Measurements from ENCODE around the gene SEC14L6. TPM values are rescaled to one million over a fixed set of nuclear protein-coding genes. Genes with fewer than 3 reads are reported as not detected.

Gene SEC14L6
- total RNA-seq, 1 donor from 2014 or later = not detected

DNA sequence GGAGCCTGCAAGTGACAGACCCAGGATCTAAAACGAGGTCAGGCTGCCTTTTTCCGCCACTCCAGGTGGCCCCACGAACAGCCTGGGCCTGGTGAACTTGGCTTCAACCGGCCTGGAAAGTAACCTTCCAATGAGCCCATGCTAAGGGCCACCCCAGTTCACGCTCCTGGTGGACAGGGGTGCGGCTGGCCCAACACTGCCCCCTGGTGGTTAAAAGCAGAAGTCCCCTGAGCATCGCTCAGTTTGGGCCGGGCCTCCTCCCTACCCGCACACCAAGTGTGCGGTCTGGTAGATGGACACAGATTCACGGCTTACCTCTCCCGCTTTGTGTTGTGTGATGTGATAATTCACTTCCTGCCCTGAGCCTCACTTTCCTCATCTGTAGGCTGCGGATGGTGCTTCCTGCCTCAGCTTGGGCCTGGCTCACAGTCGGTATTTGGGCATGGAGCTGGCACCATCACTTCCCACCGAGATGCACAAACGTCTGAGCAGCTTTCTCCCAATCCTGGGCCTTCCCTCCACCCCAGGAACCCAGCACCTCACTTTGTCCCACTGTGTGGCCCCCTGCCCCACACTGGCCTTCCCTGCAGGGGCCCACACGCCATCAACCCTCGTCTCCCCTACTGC lies 61.1 kb downstream of the SEC14L6 start:
- Histone ChIP-seq H3K27ac (ENCODE audit: low read depth, low read length) (no peak overlapping the region), H3K9me3 (ENCODE audit: control insufficient read depth in 3 of 3, low read length in 3 of 3) (no peaks in the 10 kb centered on the region), H3K36me3 (ENCODE audit: control insufficient read depth in 3 of 3, insufficient read depth in 3 of 3, low read length in 3 of 3) (no peaks in the 10 kb centered on the region), H3K4me3 (ENCODE audit: low read length in 3 of 3) (no peak overlapping the region), H3K4me1 (ENCODE audit: control insufficient read depth in 3 of 3, insufficient read depth in 3 of 3, low read length in 3 of 3) (no peaks in the 10 kb centered on the region), H3K9ac (ENCODE audit: low read depth in 1 of 3, low read length in 3 of 3) (no peak overlapping the region), H3K27me3 (ENCODE audit: control insufficient read depth in 3 of 3, insufficient read depth in 3 of 3, low read length in 3 of 3) (peaks cover 7 to 9% (median 8%) of the 10 kb centered on the region in 3 donors)

DNA sequence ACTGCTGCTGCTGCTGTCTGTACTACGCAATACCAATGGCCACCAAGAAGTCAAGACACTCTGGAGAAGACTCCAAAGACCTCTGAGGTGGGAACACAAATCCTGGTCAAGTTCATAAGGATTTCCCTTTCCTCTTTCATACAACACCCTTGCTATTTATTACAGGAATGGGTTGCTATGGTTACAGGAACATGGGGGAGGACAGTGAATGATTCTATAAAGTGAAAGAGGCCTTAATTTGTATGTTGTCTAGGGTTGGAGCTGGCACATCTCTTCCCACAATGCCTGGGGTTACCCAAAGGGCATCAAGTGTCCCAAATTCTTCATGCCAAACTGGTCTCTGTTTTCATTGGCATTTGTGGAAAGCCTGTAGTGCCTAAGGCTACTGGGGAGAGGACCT lies 63.4 kb downstream of the SEC14L6 start:
- no peak overlapping the region for H3K9ac ChIP-seq (ENCODE audit: low read depth in 1 of 3, low read length in 3 of 3)

DNA sequence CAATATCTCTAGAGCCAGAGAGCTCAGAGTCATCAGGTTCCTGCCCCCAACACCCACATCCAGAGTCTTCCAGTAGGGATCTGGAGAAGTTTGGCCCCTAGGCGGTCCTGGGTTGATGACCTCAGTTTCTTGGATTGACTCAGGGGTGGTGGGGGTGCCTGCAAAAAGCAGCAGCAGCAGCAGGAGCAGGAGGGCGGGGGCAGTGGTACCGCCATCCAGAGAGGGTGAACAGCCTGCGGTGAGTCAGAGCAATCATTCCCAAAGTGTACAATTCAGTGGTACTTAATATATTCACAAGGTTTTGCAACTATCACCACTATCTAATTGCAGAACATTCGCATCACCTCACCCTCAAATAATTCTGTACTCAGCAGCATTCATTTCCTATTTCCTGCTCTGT lies 64.8 kb downstream of the SEC14L6 start:
- H3K27me3 ChIP-seq (ENCODE audit: control insufficient read depth in 3 of 3, insufficient read depth in 3 of 3, low read length in 3 of 3) = peaks cover 0 to 4% (median 0%) of the 10 kb centered on the region in 3 donors
- no peaks in the 10 kb centered on the region for H3K36me3 ChIP-seq (ENCODE audit: control insufficient read depth in 3 of 3, insufficient read depth in 3 of 3, low read length in 3 of 3)

More for the DNA sequence above, 63.4 kb downstream of the SEC14L6 start:
- no peak overlapping the region for H3K4me3 ChIP-seq (ENCODE audit: low read length in 3 of 3)
- H3K36me3 ChIP-seq (ENCODE audit: control insufficient read depth in 3 of 3, insufficient read depth in 3 of 3, low read length in 3 of 3) = no peaks in the 10 kb centered on the region
- H3K27me3 ChIP-seq (ENCODE audit: control insufficient read depth in 3 of 3, insufficient read depth in 3 of 3, low read length in 3 of 3) = peaks cover 0 to 4% (median 0%) of the 10 kb centered on the region in 3 donors
- no peaks in the 10 kb centered on the region for H3K4me1 ChIP-seq (ENCODE audit: control insufficient read depth in 3 of 3, insufficient read depth in 3 of 3, low read length in 3 of 3)
- H3K27ac ChIP-seq (ENCODE audit: low read depth, low read length) = no peak overlapping the region
- H3K9me3 ChIP-seq (ENCODE audit: control insufficient read depth in 3 of 3, low read length in 3 of 3) = no peaks in the 10 kb centered on the region

DNA sequence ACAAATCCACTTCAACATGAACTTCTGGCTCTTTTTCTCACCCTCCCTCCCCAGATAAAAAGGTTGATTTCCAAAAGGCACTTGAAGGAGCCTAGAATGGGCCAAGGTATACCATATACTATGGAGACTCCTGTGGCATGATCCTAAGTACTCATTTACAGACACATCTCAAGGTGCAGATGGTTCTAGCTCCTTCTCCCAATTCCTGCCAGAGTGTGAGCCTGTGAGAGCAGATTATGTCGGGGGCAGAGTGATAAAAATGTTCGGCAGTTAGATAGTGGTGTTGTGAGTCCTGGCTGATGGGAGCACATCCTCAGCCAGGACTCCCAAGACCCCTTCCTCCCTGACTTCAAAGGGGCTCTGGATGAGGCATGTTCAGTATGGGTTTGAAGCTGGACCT lies 66.6 kb downstream of the SEC14L6 start:
- H3K27me3 ChIP-seq (ENCODE audit: control insufficient read depth in 3 of 3, insufficient read depth in 3 of 3, low read length in 3 of 3) = peaks cover 0 to 8% (median 4%) of the 10 kb centered on the region in 3 donors
- no peaks in the 10 kb centered on the region for H3K4me1 ChIP-seq (ENCODE audit: control insufficient read depth in 3 of 3, insufficient read depth in 3 of 3, low read length in 3 of 3)
- no peak overlapping the region for H3K27ac ChIP-seq (ENCODE audit: low read depth, low read length)
- no peak overlapping the region for H3K9ac ChIP-seq (ENCODE audit: low read depth in 1 of 3, low read length in 3 of 3)
- no peaks in the 10 kb centered on the region for H3K36me3 ChIP-seq (ENCODE audit: control insufficient read depth in 3 of 3, insufficient read depth in 3 of 3, low read length in 3 of 3)
- H3K9me3 ChIP-seq (ENCODE audit: control insufficient read depth in 3 of 3, low read length in 3 of 3) = no peaks in the 10 kb centered on the region
- no peak overlapping the region for H3K4me3 ChIP-seq (ENCODE audit: low read length in 3 of 3)

More for the DNA sequence above, 64.8 kb downstream of the SEC14L6 start:
- H3K4me1 ChIP-seq (ENCODE audit: control insufficient read depth in 3 of 3, insufficient read depth in 3 of 3, low read length in 3 of 3) = no peaks in the 10 kb centered on the region
- no peaks in the 10 kb centered on the region for H3K9me3 ChIP-seq (ENCODE audit: control insufficient read depth in 3 of 3, low read length in 3 of 3)
- H3K9ac ChIP-seq (ENCODE audit: low read depth in 1 of 3, low read length in 3 of 3) = no peak overlapping the region
- no peak overlapping the region for H3K4me3 ChIP-seq (ENCODE audit: low read length in 3 of 3)
- H3K27ac ChIP-seq (ENCODE audit: low read depth, low read length) = no peak overlapping the region

DNA sequence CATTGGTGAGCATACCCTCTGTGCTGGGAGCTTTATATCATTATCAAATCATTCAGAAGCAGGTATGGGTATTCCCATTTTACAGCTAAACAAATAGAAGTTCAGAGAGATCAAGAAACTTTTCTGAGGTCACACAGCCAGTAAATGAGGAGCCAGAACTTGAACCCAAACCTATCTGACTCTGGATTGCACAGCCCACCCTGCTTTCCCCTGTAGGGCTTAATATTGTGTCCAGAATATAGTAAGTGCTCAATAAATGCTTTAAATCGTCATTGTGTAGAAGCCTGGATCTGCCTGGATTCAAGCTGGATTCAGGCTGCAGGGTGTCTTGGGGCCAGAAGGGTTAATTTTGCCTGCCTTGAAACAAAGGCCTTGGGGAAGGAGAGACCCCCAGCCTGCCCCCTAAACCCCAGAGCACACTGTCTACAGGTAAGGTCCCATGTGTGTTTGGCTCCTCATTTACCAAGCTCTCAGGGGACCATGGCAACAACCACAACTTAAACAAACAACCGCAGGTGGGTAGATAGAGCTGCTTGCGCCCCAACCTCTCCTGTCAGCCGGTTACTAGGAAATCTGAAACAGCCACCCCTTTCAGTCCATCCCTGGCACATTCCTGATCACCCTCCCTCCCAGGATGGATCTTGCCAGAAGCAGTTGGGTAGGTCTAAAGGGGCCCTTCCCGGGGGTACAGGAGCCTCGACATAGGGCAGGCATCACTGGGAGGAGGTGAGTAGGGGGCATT lies 71.7 kb downstream of the SEC14L6 start:
- Histone ChIP-seq H3K27me3 (ENCODE audit: control insufficient read depth in 3 of 3, insufficient read depth in 3 of 3, low read length in 3 of 3) (peaks cover 2 to 41% (median 28%) of the 10 kb centered on the region in 3 donors), H3K27ac (ENCODE audit: low read depth, low read length) (no peak overlapping the region)

DNA sequence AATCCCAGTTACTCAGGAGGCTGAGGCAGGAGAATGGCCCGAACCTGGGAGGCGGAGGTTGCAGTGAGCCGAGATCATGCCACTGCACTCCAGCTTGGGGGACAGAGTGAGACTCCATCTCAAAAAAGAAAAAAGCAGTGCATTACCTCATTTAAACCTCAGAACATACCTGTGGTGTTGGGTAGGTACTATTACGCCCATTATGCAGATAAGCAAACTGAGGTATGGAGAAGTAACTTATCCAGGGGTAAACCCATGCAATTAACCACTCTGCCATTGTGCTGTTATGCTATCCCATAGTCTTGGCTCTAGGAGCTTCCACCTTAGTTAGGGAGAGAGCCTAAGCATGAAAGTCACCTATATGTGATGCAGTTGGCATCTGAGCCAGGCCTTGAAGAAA lies 72.4 kb downstream of the SEC14L6 start:
- Histone ChIP-seq H3K27ac (ENCODE audit: low read depth, low read length) (no peak overlapping the region), H3K27me3 (ENCODE audit: control insufficient read depth in 3 of 3, insufficient read depth in 3 of 3, low read length in 3 of 3) (peaks cover 2 to 46% (median 29%) of the 10 kb centered on the region in 3 donors), H3K4me3 (ENCODE audit: low read length in 3 of 3) (no peak overlapping the region), H3K9me3 (ENCODE audit: control insufficient read depth in 3 of 3, low read length in 3 of 3) (no peaks in the 10 kb centered on the region), H3K4me1 (ENCODE audit: control insufficient read depth in 3 of 3, insufficient read depth in 3 of 3, low read length in 3 of 3) (no peaks in the 10 kb centered on the region), H3K9ac (ENCODE audit: low read depth in 1 of 3, low read length in 3 of 3) (no peak overlapping the region), H3K36me3 (ENCODE audit: control insufficient read depth in 3 of 3, insufficient read depth in 3 of 3, low read length in 3 of 3) (no peaks in the 10 kb centered on the region)

More for the DNA sequence above, 71.7 kb downstream of the SEC14L6 start:
- H3K4me1 ChIP-seq (ENCODE audit: control insufficient read depth in 3 of 3, insufficient read depth in 3 of 3, low read length in 3 of 3) = no peaks in the 10 kb centered on the region
- no peaks in the 10 kb centered on the region for H3K36me3 ChIP-seq (ENCODE audit: control insufficient read depth in 3 of 3, insufficient read depth in 3 of 3, low read length in 3 of 3)
- H3K9ac ChIP-seq (ENCODE audit: low read depth in 1 of 3, low read length in 3 of 3) = no peak overlapping the region
- no peaks in the 10 kb centered on the region for H3K9me3 ChIP-seq (ENCODE audit: control insufficient read depth in 3 of 3, low read length in 3 of 3)
- no peak overlapping the region for H3K4me3 ChIP-seq (ENCODE audit: low read length in 3 of 3)

DNA sequence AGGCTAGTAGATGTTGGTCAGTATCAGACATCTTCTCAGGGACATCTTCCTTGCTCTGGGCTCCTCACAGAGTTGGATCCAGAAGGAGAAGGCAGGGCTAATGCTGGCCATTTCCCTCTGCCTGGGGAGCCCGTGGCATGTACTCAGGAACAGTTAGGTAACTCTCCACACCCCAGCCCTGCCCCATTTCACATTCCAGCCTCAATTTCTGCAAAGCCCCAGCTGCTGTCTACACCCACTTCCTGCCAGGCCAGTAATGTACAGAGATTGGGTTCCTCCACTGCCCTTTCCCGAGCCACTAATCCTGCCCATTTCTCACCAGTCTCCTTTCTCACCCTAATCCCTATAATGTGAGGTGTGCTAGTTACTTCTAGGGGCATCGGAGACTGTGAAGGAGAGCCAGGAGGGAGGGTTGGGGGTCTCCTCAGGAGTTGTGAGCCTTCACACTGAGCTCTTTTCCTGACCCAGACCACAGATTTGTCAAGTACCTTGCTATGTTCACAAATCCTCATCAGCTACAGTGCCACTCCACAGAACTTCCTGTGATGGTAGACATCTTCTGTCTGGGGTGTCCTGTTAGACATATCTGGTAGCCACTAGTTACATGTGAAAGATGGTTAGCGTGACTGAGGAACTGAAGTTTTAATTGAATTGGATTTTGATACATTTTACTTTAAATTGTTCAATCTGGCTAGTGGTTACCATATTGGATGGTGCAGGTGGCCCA lies 73.4 kb downstream of the SEC14L6 start:
- Histone ChIP-seq H3K4me1 (ENCODE audit: control insufficient read depth in 3 of 3, insufficient read depth in 3 of 3, low read length in 3 of 3) (no peaks in the 10 kb centered on the region), H3K4me3 (ENCODE audit: low read length in 3 of 3) (no peak overlapping the region), H3K9me3 (ENCODE audit: control insufficient read depth in 3 of 3, low read length in 3 of 3) (no peaks in the 10 kb centered on the region), H3K36me3 (ENCODE audit: control insufficient read depth in 3 of 3, insufficient read depth in 3 of 3, low read length in 3 of 3) (no peaks in the 10 kb centered on the region), H3K27me3 (ENCODE audit: control insufficient read depth in 3 of 3, insufficient read depth in 3 of 3, low read length in 3 of 3) (peaks cover 2 to 46% (median 27%) of the 10 kb centered on the region in 3 donors), H3K9ac (ENCODE audit: low read depth in 1 of 3, low read length in 3 of 3) (no peak overlapping the region), H3K27ac (ENCODE audit: low read depth, low read length) (no peak overlapping the region)

Other genes with a start within 250 kb of the SEC14L6 start
- 7.3 TPM for gene TBC1D10A, start 219.8 kb downstream of the SEC14L6 start, total RNA-seq
- gene SF3A1, start 189.8 kb downstream of the SEC14L6 start, total RNA-seq = 18.8 TPM
- 1.0 TPM for gene CCDC157, start 189.7 kb downstream of the SEC14L6 start, total RNA-seq
- gene RNF215, start 159.3 kb downstream of the SEC14L6 start, total RNA-seq = 7.3 TPM
- 2.1 TPM for gene SEC14L2, start 149.7 kb downstream of the SEC14L6 start, total RNA-seq
- 6.8 TPM for gene MTFP1, start 121.0 kb downstream of the SEC14L6 start, total RNA-seq
- gene SEC14L3, start 74.7 kb downstream of the SEC14L6 start, total RNA-seq = not detected
- under 0.01 TPM for gene SEC14L4, start 41.0 kb downstream of the SEC14L6 start, total RNA-seq
- gene GAL3ST1, start 27.9 kb upstream of the SEC14L6 start, total RNA-seq = 2.6 TPM
- gene PES1, start 45.2 kb upstream of the SEC14L6 start, total RNA-seq = 43.3 TPM
- gene TCN2, start 60.4 kb upstream of the SEC14L6 start, total RNA-seq = 5.2 TPM
- gene SLC35E4, start 89.0 kb upstream of the SEC14L6 start, total RNA-seq = 2.1 TPM
- 1.0 TPM for gene DUSP18, start 121.1 kb upstream of the SEC14L6 start, total RNA-seq
- 4.7 TPM for gene OSBP2, start 148.1 kb upstream of the SEC14L6 start, total RNA-seq

All from skeletal muscle tissue (tissue), 4 donors.